Osteoblast (primary cell): ENCODE data around the gene BTD. TPM values are rescaled to one million over a fixed set of nuclear protein-coding genes. Genes with fewer than 3 reads are reported as not detected.
A peak's percentile ranks its signal among the peaks of the same experiment; 100 is the strongest.

Source experiments
- DNase-seq: peaks from one replicate; pipeline ENCODE4 v3.0.0; 2011; ENCODE audit warnings: low spot score, mixed read lengths; ENCODE audit not compliant: insufficient read length; ENCODE audit errors: missing footprints
- H2AFZ ChIP-seq: 2 replicates; pipeline ENCODE4 v1.6.0; 2011; ENCODE audit warnings: mild to moderate bottlenecking, low read length
- H3K27ac ChIP-seq: 2 replicates; pipeline ENCODE4 v1.5.1; 2011; ENCODE audit warnings: mild to moderate bottlenecking, low read depth, low read length, moderate library complexity
- H3K27me3 ChIP-seq: 2 replicates; pipeline ENCODE4 v1.6.0; 2012; ENCODE audit warnings: mild to moderate bottlenecking, control low read depth, inconsistent platforms, low read length, moderate library complexity; ENCODE audit not compliant: insufficient read depth
- H3K36me3 ChIP-seq: 2 replicates; pipeline ENCODE4 v1.5.1; 2011; ENCODE audit warnings: mild to moderate bottlenecking, low read length, control low read depth, moderate library complexity; ENCODE audit not compliant: insufficient read depth
- H3K4me1 ChIP-seq: 2 replicates; pipeline ENCODE4 v1.5.1; 2011; ENCODE audit warnings: mild to moderate bottlenecking, low read length, control low read depth, moderate library complexity; ENCODE audit not compliant: insufficient read depth
- H3K4me2 ChIP-seq: 2 replicates; pipeline ENCODE4 v1.6.0; 2011; ENCODE audit warnings: mild to moderate bottlenecking, low read length; ENCODE audit not compliant: insufficient read depth
- H3K4me3 ChIP-seq: fragments of 200-600 bp; sonication (generic); 3 replicates; pipeline ENCODE4 v1.5.1; 2012; ENCODE audit warnings: mild to moderate bottlenecking, low read length, inconsistent platforms; ENCODE audit not compliant: insufficient read depth
- H3K79me2 ChIP-seq: 2 replicates; pipeline ENCODE4 v1.6.0; 2012; ENCODE audit warnings: mild to moderate bottlenecking, low read length, control low read depth, inconsistent platforms; ENCODE audit not compliant: insufficient read depth
- H3K9me3 ChIP-seq: 2 replicates; pipeline ENCODE4 v1.5.1; 2011; ENCODE audit warnings: low read depth, low read length, control low read depth
- H4K20me1 ChIP-seq: 2 replicates; pipeline ENCODE4 v1.6.0; 2012; ENCODE audit warnings: mild to moderate bottlenecking, low read length, control low read depth; ENCODE audit not compliant: insufficient read depth
- CTCF ChIP-seq: IDR thresholded peaks from 2 replicates; pipeline ENCODE4 v1.5.1; 2011; ENCODE audit warnings: mild to moderate bottlenecking, low read depth, low read length, moderate library complexity; ENCODE audit errors: extremely low read depth
- total RNA-seq: library from RNA; depleted of rRNA; stranded (reverse); fragments of >200 nt; gene quantifications from 2 replicates; pipeline ENCODE4 v1.2.3, GENCODE V29; 2012

The BTD gene
- total RNA-seq, 1 donor = 31.1 TPM

GRCh38 chr3:15673536-15673935, 72.0 kb downstream of the BTD start:
- Histone ChIP-seq H3K9me3 (no peaks in the 10 kb centered on the region), H3K36me3 (peaks cover 75% of the 10 kb centered on the region)

GRCh38 chr3:15676259-15676658, 74.7 kb downstream of the BTD start:
- no peak overlapping the region for H2AFZ ChIP-seq
- DNase-seq = no peak
- peaks cover 78% of the 10 kb centered on the region for H3K36me3 ChIP-seq
- peaks cover 3% of the 10 kb centered on the region for H3K4me1 ChIP-seq
- no peaks in the 10 kb centered on the region for H4K20me1 ChIP-seq
- no peak overlapping the region for H3K4me3 ChIP-seq
- TF ChIP-seq CTCF = no peak
- peak overlapping the region; percentile 23 for H3K27ac ChIP-seq
- no peaks in the 10 kb centered on the region for H3K9me3 ChIP-seq
- H3K27me3 ChIP-seq = no peaks in the 10 kb centered on the region
- H3K79me2 ChIP-seq = peaks cover 4% of the 10 kb centered on the region
- no peak overlapping the region for H3K4me2 ChIP-seq

More at GRCh38 chr3:15673536-15673935, 72.0 kb downstream of the BTD start:
- no peak overlapping the region for H2AFZ ChIP-seq
- no peak for DNase-seq
- peaks cover 3% of the 10 kb centered on the region for H3K4me1 ChIP-seq
- H3K27ac ChIP-seq = no peak overlapping the region
- no peak overlapping the region for H3K4me3 ChIP-seq
- H3K27me3 ChIP-seq = no peaks in the 10 kb centered on the region
- no peaks in the 10 kb centered on the region for H3K79me2 ChIP-seq
- no peak overlapping the region for H3K4me2 ChIP-seq
- no peaks in the 10 kb centered on the region for H4K20me1 ChIP-seq
- TF ChIP-seq CTCF = no peak

- no peak overlapping the region for H3K27ac ChIP-seq
- no peaks in the 10 kb centered on the region for H3K9me3 ChIP-seq
- peaks cover 3% of the 10 kb centered on the region for H3K4me1 ChIP-seq
- H3K79me2 ChIP-seq = peaks cover 4% of the 10 kb centered on the region
- no peak overlapping the region for H2AFZ ChIP-seq
- peaks cover 76% of the 10 kb centered on the region for H3K36me3 ChIP-seq
- no peak overlapping the region for H3K4me3 ChIP-seq
- no peak overlapping the region for H3K4me2 ChIP-seq
- no peak for TF ChIP-seq CTCF
- H3K27me3 ChIP-seq = no peaks in the 10 kb centered on the region
- H4K20me1 ChIP-seq = no peaks in the 10 kb centered on the region
- no peak for DNase-seq
Observed at GRCh38 chr3:15679306-15679705, 77.8 kb downstream of the BTD start.

- Histone ChIP-seq H3K79me2 (peaks cover 6% of the 10 kb centered on the region), H3K27me3 (no peaks in the 10 kb centered on the region), H3K36me3 (peaks cover 79% of the 10 kb centered on the region), H3K4me3 (no peak overlapping the region), H3K4me1 (no peaks in the 10 kb centered on the region), H4K20me1 (no peaks in the 10 kb centered on the region), H3K9me3 (no peaks in the 10 kb centered on the region), H3K27ac (no peak overlapping the region), H3K4me2 (no peak overlapping the region), H2AFZ (no peak overlapping the region)
- DNase-seq = no peak
- no peak for TF ChIP-seq CTCF
Observed at GRCh38 chr3:15681668-15682067, 80.1 kb downstream of the BTD start.
